NCI-H524 (cell line): ENCODE measurements around the gene CFAP43.
"Not testable (repeated sequence)": the region's sequence is repeated elsewhere in the genome, so short reads cannot be mapped to it uniquely, and the experiment has no call there.

ENCODE experiments used
- DNase-seq, 2 experiments: peaks; one replicate each; lab custom pipeline; 2025; lab: John Stamatoyannopoulos, UW

CFAP43 gene

GRCh38 chr10:104257235-104257634 lies 25.1 kb upstream of the CFAP43 start:
- DNase-seq, result no peak

GRCh38 chr10:104256335-104256961 lies 24.3 kb upstream of the CFAP43 start:
- DNase-seq, result peak in 1 of 2 experiments; percentile 1

- DNase-seq, result no peak
These were observed 23.3 kb upstream of the CFAP43 start for GRCh38 chr10:104255311-104255981.

GRCh38 chr10:104254493-104255310 lies 22.5 kb upstream of the CFAP43 start, which contains the start of gene GSTO1:
Gene GSTO1, plus strand, starts transcription at chr10:104254892. Its CDS starts 37 bp downstream, at chr10:104254929.
- peak in 1 of 2 experiments; percentile 17 for DNase-seq

GRCh38 chr10:104253606-104254410 lies 21.6 kb upstream of the CFAP43 start:
- no peak for DNase-seq

- DNase-seq, result no peak
These were observed 20.9 kb upstream of the CFAP43 start for GRCh38 chr10:104253106-104253505.

- peak in 1 of 2 experiments; percentile 3 for DNase-seq
These were observed 20.2 kb upstream of the CFAP43 start for GRCh38 chr10:104252368-104252767.

GRCh38 chr10:104251443-104251842 lies 19.3 kb upstream of the CFAP43 start:
- no peak for DNase-seq

GRCh38 chr10:104250371-104250770 lies 18.2 kb upstream of the CFAP43 start:
- DNase-seq, result no peak

GRCh38 chr10:104248931-104249330 lies 16.8 kb upstream of the CFAP43 start:
- DNase-seq, result not testable (repeated sequence)

- DNase-seq, result no peak
These were observed 15.5 kb upstream of the CFAP43 start for GRCh38 chr10:104247513-104248146.

- DNase-seq, result no peak
These were observed 14.8 kb upstream of the CFAP43 start for GRCh38 chr10:104246976-104247375.

GRCh38 chr10:104245066-104245632 lies 13.0 kb upstream of the CFAP43 start:
- DNase-seq, result no peak

- DNase-seq, result no peak
These were observed 11.3 kb upstream of the CFAP43 start for GRCh38 chr10:104243512-104243911.

- not testable (repeated sequence) for DNase-seq
These were observed 10.8 kb upstream of the CFAP43 start for GRCh38 chr10:104243009-104243408.

- no peak for DNase-seq
These were observed 10.4 kb upstream of the CFAP43 start for GRCh38 chr10:104242545-104242944.

GRCh38 chr10:104240078-104240477 lies 7.9 kb upstream of the CFAP43 start:
- DNase-seq, result no peak

- no peak for DNase-seq
These were observed 3.6 kb upstream of the CFAP43 start for GRCh38 chr10:104235801-104236200.

- DNase-seq, result no peak
These were observed 2.8 kb upstream of the CFAP43 start for GRCh38 chr10:104234934-104235333.

- no peak for DNase-seq
These were observed 1.7 kb upstream of the CFAP43 start for GRCh38 chr10:104233817-104234216.

- no peak for DNase-seq
These were observed 494 bp upstream of the CFAP43 start for GRCh38 chr10:104232613-104233102.
